K562 (cell line): ENCODE data around the gene TLR8. TPM values are rescaled to one million over a fixed set of nuclear protein-coding genes. Genes with fewer than 3 reads are reported as not detected.

Source experiments
- ATF4 ChIP-seq: fragments of 450-650 bp; formaldehyde crosslinking; IDR thresholded peaks from 2 replicates; pipeline ENCODE4 v1.4.0; 2022; ENCODE audit warnings: mild to moderate bottlenecking, moderate library complexity
- CCAR2 ChIP-seq: fragments of 200-400 bp; formaldehyde crosslinking; IDR thresholded peaks from 2 replicates; pipeline ENCODE4 v1.6.1; 2017; ENCODE audit warnings: mild to moderate bottlenecking, low read depth, low read length
- GMEB1 ChIP-seq: fragments of 250-450 bp; sonication (Bioruptor Pico); IDR thresholded peaks from 2 replicates; pipeline ENCODE4 v1.4.0; 2020; ENCODE audit warnings: mild to moderate bottlenecking
- HDAC8 ChIP-seq: fragments of 450-650 bp; IDR thresholded peaks from 2 replicates; pipeline ENCODE4 v1.6.1; 2016; ENCODE audit warnings: mild to moderate bottlenecking, missing genetic modification characterization, moderate library complexity, missing compliant biosample characterization
- KAT8 ChIP-seq: fragments of 450-650 bp; IDR thresholded peaks from 2 replicates; pipeline ENCODE4 v1.6.1; 2016; ENCODE audit warnings: low read depth, mild to moderate bottlenecking
- NR2C2 ChIP-seq, 2 experiments: fragments of 200-800 bp in 1 of 2; sonication (Bioruptor generic) in 1 of 2; sonication (generic) in 1 of 2; formaldehyde crosslinking in 1 of 2; IDR thresholded peaks; 2 replicates each; pipeline versions ENCODE4 v1.6.1 to v1.8.0; 2016 to 2022; ENCODE audit warnings: mild to moderate bottlenecking in 1 of 2, missing compliant biosample characterization in 1 of 2, missing genetic modification characterization in 1 of 2, missing genetic modification reagents in 1 of 2
- POLR2B ChIP-seq: fragments of 450-650 bp; IDR thresholded peaks from 2 replicates; pipeline ENCODE4 v1.6.1; 2018; ENCODE audit warnings: low read depth; ENCODE audit not compliant: partially characterized antibody
- PTRF ChIP-seq: fragments of 450-650 bp; IDR thresholded peaks from 2 replicates; pipeline ENCODE4 v1.6.1; 2016; ENCODE audit warnings: mild to moderate bottlenecking, missing genetic modification characterization, missing compliant biosample characterization
- SIN3A ChIP-seq, 2 experiments: fragments of 150-350 bp in 1 of 2; IDR thresholded peaks; 2 replicates each; pipeline ENCODE4 v1.6.1; 2011 to 2016; ENCODE audit warnings: borderline replicate concordance in 2 of 2, low read depth in 2 of 2, low read length in 2 of 2, mild to moderate bottlenecking in 2 of 2, moderate library complexity in 2 of 2; ENCODE audit not compliant: control insufficient read depth in 1 of 2
- SRSF1 ChIP-seq: fragments of 200-400 bp; formaldehyde crosslinking; IDR thresholded peaks from 2 replicates; pipeline ENCODE4 v1.6.1; 2017; ENCODE audit warnings: mild to moderate bottlenecking, low read depth, low read length, moderate library complexity
- TBL1XR1 ChIP-seq, 2 experiments: IDR thresholded peaks; 2 replicates each; pipeline ENCODE4 v1.6.1; 2012; ENCODE audit warnings: improper control_type of control experiment in 2 of 2, low read length in 2 of 2, mild to moderate bottlenecking in 1 of 2
- TEAD2 ChIP-seq: fragments of 450-650 bp; IDR thresholded peaks from 2 replicates; pipeline ENCODE4 v1.6.1; 2016; ENCODE audit warnings: missing genetic modification characterization, control low read depth, missing compliant biosample characterization
- TFAP4 ChIP-seq: sonication (generic); formaldehyde crosslinking; IDR thresholded peaks from 2 replicates; pipeline ENCODE4 v1.8.0; 2022; ENCODE audit warnings: missing genetic modification reagents, mild to moderate bottlenecking, moderate library complexity, borderline replicate concordance
- ZFX ChIP-seq: sonication (generic); formaldehyde crosslinking; IDR thresholded peaks from 2 replicates; pipeline ENCODE4 v1.8.0; 2022; ENCODE audit warnings: mild to moderate bottlenecking, missing genetic modification reagents, moderate library complexity
- ZNF780A ChIP-seq: fragments of 250-450 bp; sonication (Bioruptor Pico); IDR thresholded peaks from 2 replicates; pipeline ENCODE4 v1.5.0; 2021; ENCODE audit warnings: mild to moderate bottlenecking
- polyA plus RNA-seq, 8 experiments: library from polyadenylated mRNA; depleted of rRNA in 4 of 8; stranded (reverse) in 5 of 8; unstranded in 3 of 8; fragments of >200 nt; fragmentation: Nextera tagmentation in 2 of 8; fragmentation: Illumina TruSeq in 1 of 8; extraction: Ambion mirVana in 2 of 8; extraction: Trizol in 1 of 8; gene quantifications; 2 replicates each; pipeline versions ENCODE4 v1.2.1 to v1.2.3, GENCODE V29; 2011 to 2014; ENCODE audit warnings: inconsistent platforms in 1 of 8, missing spikeins in 1 of 8
- total RNA-seq, 7 experiments: library from RNA; depleted of rRNA in 6 of 7; stranded (reverse); fragments of >200 nt in 6 of 7; fragmentation: Illumina TruSeq in 2 of 7; extraction: Trizol in 2 of 7; gene quantifications; 2 replicates each; pipeline versions ENCODE4 v1.2.1 to v1.2.3, GENCODE V29; 2011 to 2021; ENCODE audit warnings: low replicate concordance in 1 of 7
- TF ChIP-seq, protein P1 (sequence below): sonication (generic); formaldehyde crosslinking; IDR thresholded peaks from 2 replicates; pipeline ENCODE4 v1.8.1; 2023; ENCODE audit warnings: mild to moderate bottlenecking, missing genetic modification reagents, moderate library complexity
- TF ChIP-seq, protein P2 (sequence below): fragments of 200-800 bp; sonication (Bioruptor generic); IDR thresholded peaks from 2 replicates; pipeline ENCODE4 v1.6.1; 2017; ENCODE audit warnings: missing genetic modification characterization, missing compliant biosample characterization

Gene TLR8
- total and polyA plus RNA-seq, 9 of the 15 experiments (the other 6 are each of a cell fraction or from before 2014, with no cell fraction given), result not detected

- TF ChIP-seq HDAC8 (tag) (peak; percentile 97), ATF4 (peak; percentile 95), TEAD2 (peak; percentile 4; the same call in 1 of the 2 replicates), TBL1XR1 (IDR thresholded peaks at IDR 0.05; ENCODE audit: low read length in 2 of 2) (peak; percentile 12 to 50; a peak in 2 of 4 replicates), TFAP4 (CRISPR knock-in tag) (peak; percentile 59), KAT8 (no peak), PTRF (tag) (peak; percentile 69; the same call in 1 of the 2 replicates), GMEB1 (peak; percentile 51), ZFX (peak; percentile 92), POLR2B (peak; percentile 12), CCAR2 (no peak), ZNF780A (0 out of 2 replicates have a peak, but pooled peaks have one; percentile 6), SRSF1 (no peak), SIN3A (IDR thresholded peaks at IDR 0.05; ENCODE audit: borderline replicate concordance in 2 of 2, control insufficient read depth in 1 of 2, low read depth in 2 of 2, low read length in 2 of 2) (no peak), NR2C2 (CRISPR knock-in tag; IDR thresholded peaks at IDR 0.05) (no peak), NR2C2 (tag; IDR thresholded peaks at IDR 0.05) (peak; percentile 71)
- TF ChIP-seq, protein P1, sequence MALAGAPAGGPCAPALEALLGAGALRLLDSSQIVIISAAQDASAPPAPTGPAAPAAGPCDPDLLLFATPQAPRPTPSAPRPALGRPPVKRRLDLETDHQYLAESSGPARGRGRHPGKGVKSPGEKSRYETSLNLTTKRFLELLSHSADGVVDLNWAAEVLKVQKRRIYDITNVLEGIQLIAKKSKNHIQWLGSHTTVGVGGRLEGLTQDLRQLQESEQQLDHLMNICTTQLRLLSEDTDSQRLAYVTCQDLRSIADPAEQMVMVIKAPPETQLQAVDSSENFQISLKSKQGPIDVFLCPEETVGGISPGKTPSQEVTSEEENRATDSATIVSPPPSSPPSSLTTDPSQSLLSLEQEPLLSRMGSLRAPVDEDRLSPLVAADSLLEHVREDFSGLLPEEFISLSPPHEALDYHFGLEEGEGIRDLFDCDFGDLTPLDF (CRISPR knock-in tag), result no peak
- TF ChIP-seq, protein P2, sequence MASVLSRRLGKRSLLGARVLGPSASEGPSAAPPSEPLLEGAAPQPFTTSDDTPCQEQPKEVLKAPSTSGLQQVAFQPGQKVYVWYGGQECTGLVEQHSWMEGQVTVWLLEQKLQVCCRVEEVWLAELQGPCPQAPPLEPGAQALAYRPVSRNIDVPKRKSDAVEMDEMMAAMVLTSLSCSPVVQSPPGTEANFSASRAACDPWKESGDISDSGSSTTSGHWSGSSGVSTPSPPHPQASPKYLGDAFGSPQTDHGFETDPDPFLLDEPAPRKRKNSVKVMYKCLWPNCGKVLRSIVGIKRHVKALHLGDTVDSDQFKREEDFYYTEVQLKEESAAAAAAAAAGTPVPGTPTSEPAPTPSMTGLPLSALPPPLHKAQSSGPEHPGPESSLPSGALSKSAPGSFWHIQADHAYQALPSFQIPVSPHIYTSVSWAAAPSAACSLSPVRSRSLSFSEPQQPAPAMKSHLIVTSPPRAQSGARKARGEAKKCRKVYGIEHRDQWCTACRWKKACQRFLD (CRISPR knock-in tag), result peak; percentile 98
These were observed 49.7 kb downstream of the TLR8 start (continued) for GRCh38 chrX:12955882-12956703.
